ENCODE data around the gene SH3GL3.

- TF ChIP-seq, protein P1, sequence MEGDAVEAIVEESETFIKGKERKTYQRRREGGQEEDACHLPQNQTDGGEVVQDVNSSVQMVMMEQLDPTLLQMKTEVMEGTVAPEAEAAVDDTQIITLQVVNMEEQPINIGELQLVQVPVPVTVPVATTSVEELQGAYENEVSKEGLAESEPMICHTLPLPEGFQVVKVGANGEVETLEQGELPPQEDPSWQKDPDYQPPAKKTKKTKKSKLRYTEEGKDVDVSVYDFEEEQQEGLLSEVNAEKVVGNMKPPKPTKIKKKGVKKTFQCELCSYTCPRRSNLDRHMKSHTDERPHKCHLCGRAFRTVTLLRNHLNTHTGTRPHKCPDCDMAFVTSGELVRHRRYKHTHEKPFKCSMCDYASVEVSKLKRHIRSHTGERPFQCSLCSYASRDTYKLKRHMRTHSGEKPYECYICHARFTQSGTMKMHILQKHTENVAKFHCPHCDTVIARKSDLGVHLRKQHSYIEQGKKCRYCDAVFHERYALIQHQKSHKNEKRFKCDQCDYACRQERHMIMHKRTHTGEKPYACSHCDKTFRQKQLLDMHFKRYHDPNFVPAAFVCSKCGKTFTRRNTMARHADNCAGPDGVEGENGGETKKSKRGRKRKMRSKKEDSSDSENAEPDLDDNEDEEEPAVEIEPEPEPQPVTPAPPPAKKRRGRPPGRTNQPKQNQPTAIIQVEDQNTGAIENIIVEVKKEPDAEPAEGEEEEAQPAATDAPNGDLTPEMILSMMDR (conservative IDR thresholded peaks at IDR 0.05; ENCODE audit: low read depth, low read length): no peak
- TF ChIP-seq MAFK (IDR thresholded peaks at IDR 0.05; ENCODE audit: low read depth, low read length): no peak
- TF ChIP-seq RCOR1 (IDR thresholded peaks at IDR 0.05; ENCODE audit: insufficient replicate concordance, low read length): no peak
Measured at GRCh38 chr15:83657549-83657948, 210.4 kb downstream of the SH3GL3 start.
